Mesenchymal stem cell (in vitro differentiated cells and primary cell): ENCODE measurements around the gene FOLR2.

Experiments
- DNase-seq: peaks from one replicate; pipeline ENCODE4 v3.0.0-alpha.2; 2013
- H2AFZ ChIP-seq: one replicate; pipeline ENCODE4 v1.6.1; 2013; ENCODE audit warnings: low read depth, mild to moderate bottlenecking, control low read depth, inconsistent platforms, low read length, moderate library complexity
- H2AK5ac ChIP-seq: 2 replicates; pipeline ENCODE4 v1.6.1; 2013; ENCODE audit warnings: low read length, moderate library complexity, mild to moderate bottlenecking, inconsistent platforms; ENCODE audit not compliant: severe bottlenecking
- H2BK120ac ChIP-seq: one replicate; pipeline ENCODE4 v1.6.1; 2013; ENCODE audit warnings: low read depth, mild to moderate bottlenecking, inconsistent platforms, low read length, moderate library complexity
- H2BK12ac ChIP-seq, 2 experiments: one replicate each; pipeline ENCODE4 v1.6.1; 2013; ENCODE audit warnings: inconsistent platforms in 2 of 2, low read length in 2 of 2, mild to moderate bottlenecking in 2 of 2, moderate library complexity in 2 of 2, control low read depth in 1 of 2
- H2BK15ac ChIP-seq: one replicate; pipeline ENCODE4 v1.6.1; 2013; ENCODE audit warnings: mild to moderate bottlenecking, low read depth, inconsistent platforms; ENCODE audit not compliant: poor library complexity, severe bottlenecking
- H2BK5ac ChIP-seq: 2 replicates; pipeline ENCODE4 v1.6.1; 2013; ENCODE audit warnings: low read depth, mild to moderate bottlenecking, low read length, control low read depth, inconsistent platforms; ENCODE audit not compliant: poor library complexity, severe bottlenecking
- H3K14ac ChIP-seq, 2 experiments: one replicate each; pipeline ENCODE4 v1.6.1; 2013; ENCODE audit warnings: inconsistent platforms in 2 of 2, low read length in 2 of 2, control low read depth in 1 of 2, mild to moderate bottlenecking in 1 of 2, moderate library complexity in 1 of 2
- H3K18ac ChIP-seq, 2 experiments: one replicate each; pipeline ENCODE4 v1.6.1; 2013; ENCODE audit warnings: inconsistent platforms in 2 of 2, low read length in 2 of 2, control low read depth in 1 of 2, low read depth in 1 of 2, mild to moderate bottlenecking in 1 of 2
- H3K23ac ChIP-seq, 2 experiments: one replicate each; pipeline ENCODE4 v1.6.1; 2013; ENCODE audit warnings: inconsistent platforms in 2 of 2, low read length in 2 of 2, mild to moderate bottlenecking in 2 of 2, moderate library complexity in 2 of 2, control low read depth in 1 of 2
- H3K27ac ChIP-seq: 2 replicates; pipeline ENCODE4 v1.5.1; 2013; ENCODE audit warnings: mild to moderate bottlenecking, moderate library complexity, low read length, control low read depth, inconsistent platforms; ENCODE audit not compliant: poor library complexity, severe bottlenecking
- H3K27me3 ChIP-seq, 2 experiments: 2 replicates each; pipeline versions ENCODE4 v1.6.1 to v1.7.0; 2013; ENCODE audit warnings: low read length in 2 of 2, mild to moderate bottlenecking in 2 of 2, moderate library complexity in 2 of 2, control low read depth in 1 of 2, inconsistent platforms in 1 of 2; ENCODE audit not compliant: control insufficient read depth in 1 of 2, insufficient read depth in 1 of 2
- H3K36me3 ChIP-seq, 2 experiments: 2 replicates each; pipeline versions ENCODE4 v1.6.1 to v1.7.0; 2013; ENCODE audit warnings: low read length in 2 of 2, control low read depth in 1 of 2, inconsistent platforms in 1 of 2, low read depth in 1 of 2, mild to moderate bottlenecking in 1 of 2; ENCODE audit not compliant: insufficient read depth in 2 of 2, control insufficient read depth in 1 of 2
- H3K4ac ChIP-seq, 2 experiments: one replicate each; pipeline ENCODE4 v1.6.1; 2013; ENCODE audit warnings: inconsistent platforms in 2 of 2, low read length in 2 of 2, mild to moderate bottlenecking in 2 of 2, moderate library complexity in 2 of 2, control low read depth in 1 of 2, low read depth in 1 of 2
- H3K4me1 ChIP-seq: 2 replicates; pipeline ENCODE4 v1.6.1; 2013; ENCODE audit warnings: low read depth, low read length, control low read depth; ENCODE audit not compliant: control insufficient read depth, insufficient read depth
- H3K4me2 ChIP-seq: 2 replicates; pipeline ENCODE4 v1.6.1; 2013; ENCODE audit warnings: low read length, mild to moderate bottlenecking, inconsistent platforms; ENCODE audit not compliant: poor library complexity, severe bottlenecking
- H3K4me3 ChIP-seq, 2 experiments: 2 replicates each; pipeline versions ENCODE4 v1.5.1 to v1.7.0; 2013; ENCODE audit warnings: low read length in 2 of 2, mild to moderate bottlenecking in 2 of 2, control low read depth in 1 of 2, low read depth in 1 of 2; ENCODE audit not compliant: insufficient read depth in 1 of 2
- H3K79me1 ChIP-seq: replicated peaks from 2 replicates; pipeline ENCODE4 v1.6.1; 2013; ENCODE audit warnings: mild to moderate bottlenecking, control low read depth, low read length, inconsistent platforms; ENCODE audit not compliant: poor library complexity, severe bottlenecking
- H3K9ac ChIP-seq: 2 replicates; pipeline ENCODE4 v1.7.0; 2013; ENCODE audit warnings: mild to moderate bottlenecking, low read length, moderate library complexity
- H3K9me3 ChIP-seq: 2 replicates; pipeline ENCODE4 v1.7.0; 2013; ENCODE audit warnings: mild to moderate bottlenecking, low read length; ENCODE audit not compliant: control insufficient read depth
- H4K8ac ChIP-seq: one replicate; pipeline ENCODE4 v1.6.1; 2013; ENCODE audit warnings: inconsistent platforms, mild to moderate bottlenecking, low read length, moderate library complexity
- H4K91ac ChIP-seq: one replicate; pipeline ENCODE4 v1.6.1; 2013; ENCODE audit warnings: mild to moderate bottlenecking, low read length, inconsistent platforms
- WGBS: methylation state at CpG from one replicate; pipeline ENCODE4 v1.1.7; 2013; ENCODE audit warnings: mixed read lengths; 5-methylcytosine and 5-hydroxymethylcytosine counted together

Gene FOLR2

DNA sequence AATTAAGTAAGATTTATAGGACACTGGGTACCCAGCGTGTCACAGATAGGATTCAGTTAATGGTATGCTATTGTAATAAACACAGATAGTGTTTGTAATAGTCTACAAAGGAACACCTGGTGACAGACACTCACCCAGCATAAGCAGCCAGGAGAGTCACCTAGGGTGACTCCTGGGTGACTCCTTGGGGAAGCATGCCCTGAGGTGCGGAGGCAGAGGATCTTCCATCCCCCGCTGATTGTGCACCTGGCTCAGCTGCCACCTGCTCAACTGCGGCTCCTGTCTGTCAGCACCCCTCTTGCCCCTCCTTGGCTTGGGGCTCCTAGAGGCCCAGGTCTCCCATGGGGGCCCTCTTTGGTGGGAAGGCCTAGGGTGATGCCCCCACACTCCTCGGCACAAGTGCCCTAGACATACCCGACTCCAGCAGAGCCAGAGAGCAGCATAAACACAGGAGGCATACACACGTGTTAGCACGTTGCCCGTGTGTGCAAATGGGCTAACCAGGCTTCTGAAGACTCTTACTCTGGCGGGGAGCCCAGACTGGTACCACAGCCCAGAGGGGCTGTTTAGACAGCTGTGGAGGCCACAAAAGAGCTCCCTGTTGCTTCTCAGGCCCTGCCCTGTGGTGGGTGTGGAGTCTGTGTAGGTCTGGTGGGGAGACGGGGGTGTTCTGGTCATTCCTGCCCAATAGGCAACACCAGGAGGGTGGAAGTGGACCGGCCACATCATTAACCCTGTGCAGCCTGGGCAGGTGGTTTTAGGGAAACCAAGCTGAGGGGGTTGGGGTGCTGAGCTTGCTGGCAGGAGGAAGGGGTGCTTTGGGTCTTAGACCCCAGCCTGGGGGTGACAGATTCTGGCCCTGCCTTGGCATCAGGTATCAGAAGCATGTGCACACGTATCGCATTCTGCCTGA is 11.0 kb downstream of the FOLR2 start:
- Histone ChIP-seq H2BK5ac (no peak overlapping the region), H3K4ac (no peak overlapping the region), H3K4me1 (peaks cover 31% of the 10 kb centered on the region), H4K8ac (no peak overlapping the region), H3K4me3 (no peak overlapping the region), H2BK15ac (no peak overlapping the region), H2AFZ (no peak overlapping the region), H3K14ac (no peak overlapping the region), H3K36me3 (peaks cover 58 to 62% of the 10 kb centered on the region in 2 experiments), H2BK12ac (no peak overlapping the region), H3K79me1 (peaks cover 42% of the 10 kb centered on the region), H3K9ac (no peak overlapping the region), H2BK120ac (no peak overlapping the region), H3K9me3 (no peaks in the 10 kb centered on the region), H3K18ac (no peak overlapping the region), H3K23ac (no peak overlapping the region), H4K91ac (peak overlapping the region; percentile 10), H3K27ac (peak overlapping the region; percentile 14), H2AK5ac (no peak overlapping the region), H3K4me2 (peak overlapping the region; percentile 1), H3K27me3 (no peaks in the 10 kb centered on the region)
- DNase-seq: no peak
- 93% methylated on average over 14 of the region's 14 CpGs for WGBS

DNA sequence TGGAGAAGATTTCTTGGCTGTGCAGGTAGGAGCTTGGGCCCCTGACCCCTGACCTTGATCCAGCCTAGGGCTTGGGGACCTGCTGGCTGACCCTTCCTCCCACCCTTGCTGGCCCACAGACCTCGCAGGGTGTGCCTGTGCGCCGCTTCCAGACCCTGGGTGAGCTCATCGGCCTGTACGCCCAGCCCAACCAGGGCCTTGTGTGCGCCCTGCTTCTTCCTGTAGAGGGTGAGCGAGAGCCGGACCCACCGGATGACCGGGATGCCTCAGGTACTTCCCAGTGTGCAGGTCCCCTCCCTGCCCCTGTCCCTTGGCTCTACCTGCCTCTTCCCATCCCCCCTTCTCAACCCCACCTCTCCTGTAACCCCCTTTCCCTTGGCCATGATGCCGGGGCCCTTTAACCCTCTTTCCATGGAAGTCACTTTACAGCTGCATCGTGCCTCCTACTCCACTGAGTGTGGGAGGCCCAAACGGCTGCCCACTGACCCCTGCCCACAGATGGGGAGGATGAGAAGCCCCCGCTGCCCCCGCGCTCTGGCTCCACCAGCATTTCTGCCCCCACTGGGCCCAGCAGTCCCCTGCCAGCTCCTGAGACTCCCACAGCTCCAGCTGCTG is 11.7 kb downstream of the FOLR2 start:
- Histone ChIP-seq H3K79me1 (peaks cover 49% of the 10 kb centered on the region), H3K14ac (no peak overlapping the region), H3K23ac (no peak overlapping the region)

DNA sequence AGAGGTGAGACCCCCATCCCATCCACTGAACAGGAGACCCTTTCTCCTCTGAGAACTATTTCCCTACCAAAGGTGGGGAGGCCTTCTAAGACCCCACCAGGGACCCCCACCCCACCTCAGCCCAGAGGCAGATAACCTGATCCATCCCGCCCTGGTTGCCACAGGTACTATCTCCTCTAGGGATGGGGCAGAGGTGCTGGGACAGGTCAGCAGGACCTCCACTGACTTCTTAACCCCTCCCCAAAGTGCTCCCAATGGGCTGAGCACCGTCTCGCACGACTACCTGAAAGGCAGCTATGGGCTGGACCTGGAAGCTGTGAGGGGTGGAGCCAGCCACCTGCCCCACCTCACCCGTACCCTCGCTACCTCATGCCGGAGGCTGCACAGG is 12.2 kb downstream of the FOLR2 start:
- peaks cover 71 to 74% of the 10 kb centered on the region in 2 experiments for H3K36me3 ChIP-seq
- H2BK15ac ChIP-seq: no peak overlapping the region
- H2BK5ac ChIP-seq: no peak overlapping the region
- no peaks in the 10 kb centered on the region for H3K9me3 ChIP-seq
- H3K14ac ChIP-seq: no peak overlapping the region
- no peak overlapping the region for H3K9ac ChIP-seq
- H3K4me2 ChIP-seq: no peak overlapping the region
- H3K27ac ChIP-seq: no peak overlapping the region
- H3K4me1 ChIP-seq: peaks cover 29% of the 10 kb centered on the region
- H3K18ac ChIP-seq: no peak overlapping the region
- no peak overlapping the region for H2BK120ac ChIP-seq
- peaks cover 52% of the 10 kb centered on the region for H3K79me1 ChIP-seq
- no peaks in the 10 kb centered on the region for H3K27me3 ChIP-seq
- H3K4ac ChIP-seq: no peak overlapping the region
- no peak overlapping the region for H3K4me3 ChIP-seq
- no peak overlapping the region for H2AK5ac ChIP-seq
- no peak overlapping the region for H2AFZ ChIP-seq
- WGBS: 96% methylated on average over 7 of the region's 7 CpGs
- no peak overlapping the region for H2BK12ac ChIP-seq
- H4K8ac ChIP-seq: no peak overlapping the region
- DNase-seq: no peak
- no peak overlapping the region for H4K91ac ChIP-seq
- no peak overlapping the region for H3K23ac ChIP-seq

More for the DNA sequence above, 11.7 kb downstream of the FOLR2 start:
- Histone ChIP-seq H3K9me3 (no peaks in the 10 kb centered on the region), H3K9ac (no peak overlapping the region), H3K4ac (no peak overlapping the region), H3K27ac (peak overlapping the region; percentile 4), H2AFZ (no peak overlapping the region), H3K4me1 (peaks cover 29% of the 10 kb centered on the region), H4K91ac (peak overlapping the region; percentile 10), H2BK120ac (no peak overlapping the region), H3K4me2 (no peak overlapping the region), H4K8ac (no peak overlapping the region), H2BK15ac (no peak overlapping the region), H2BK5ac (no peak overlapping the region), H2AK5ac (peak overlapping the region; percentile 5), H3K4me3 (no peak overlapping the region), H3K27me3 (no peaks in the 10 kb centered on the region), H3K18ac (no peak overlapping the region), H2BK12ac (no peak overlapping the region), H3K36me3 (peaks cover 66 to 69% of the 10 kb centered on the region in 2 experiments)
- no peak for DNase-seq
- 95% methylated on average over 16 of the region's 16 CpGs for WGBS

DNA sequence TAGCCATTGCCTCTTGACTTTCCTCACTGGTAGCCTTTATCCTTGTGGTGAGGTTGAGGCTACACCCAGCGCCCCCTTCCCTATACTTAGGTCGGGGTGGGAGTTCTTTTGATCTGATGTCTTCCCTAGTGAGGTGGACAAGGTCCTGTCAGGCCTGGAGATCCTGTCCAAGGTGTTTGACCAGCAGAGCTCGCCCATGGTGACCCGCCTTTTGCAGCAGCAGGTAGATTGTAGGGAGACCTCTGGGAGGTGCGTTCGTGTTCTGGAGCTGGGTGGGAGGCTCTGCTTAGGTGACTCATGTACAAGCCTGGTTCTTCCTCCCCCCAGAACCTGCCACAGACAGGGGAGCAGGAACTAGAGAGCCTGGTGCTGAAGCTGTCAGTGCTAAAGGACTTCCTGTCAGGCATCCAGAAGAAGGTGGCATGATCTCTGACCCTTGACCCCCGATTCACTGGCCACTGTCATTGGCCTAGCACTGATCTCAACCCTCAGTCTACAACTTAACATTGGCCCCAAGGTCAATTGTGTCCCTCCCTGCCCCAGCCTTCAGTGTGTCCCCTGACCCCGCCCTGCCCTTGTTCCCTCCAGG is 12.8 kb downstream of the FOLR2 start:
- no peak overlapping the region for H2BK120ac ChIP-seq
- H4K91ac ChIP-seq: no peak overlapping the region
- H3K79me1 ChIP-seq: peaks cover 57% of the 10 kb centered on the region
- no peak overlapping the region for H2AFZ ChIP-seq
- H3K4me2 ChIP-seq: no peak overlapping the region
- whole genome bisulfite sequencing: 96% methylated on average over 7 of the region's 8 CpGs
- H3K4me1 ChIP-seq: peaks cover 30% of the 10 kb centered on the region
- no peak overlapping the region for H3K14ac ChIP-seq
- no peaks in the 10 kb centered on the region for H3K27me3 ChIP-seq
- no peak overlapping the region for H2BK15ac ChIP-seq
- no peak overlapping the region for H2BK5ac ChIP-seq
- H3K27ac ChIP-seq: no peak overlapping the region
- H3K4me3 ChIP-seq: no peak overlapping the region
- no peak overlapping the region for H2BK12ac ChIP-seq
- H3K9me3 ChIP-seq: no peaks in the 10 kb centered on the region
- H3K4ac ChIP-seq: no peak overlapping the region
- no peak overlapping the region for H3K18ac ChIP-seq
- DNase-seq: no peak
- H2AK5ac ChIP-seq: no peak overlapping the region
- no peak overlapping the region for H3K9ac ChIP-seq
- no peak overlapping the region for H4K8ac ChIP-seq
- H3K23ac ChIP-seq: no peak overlapping the region
- H3K36me3 ChIP-seq: peaks cover 77 to 80% of the 10 kb centered on the region in 2 experiments
